H1 (cell line): ENCODE results near the gene LHFPL6. TPM values are rescaled to one million over a fixed set of nuclear protein-coding genes. Genes with fewer than 3 reads are reported as not detected.

Experiments used
- CTCF ChIA-PET: fragments of 300-600 bp; sonication (Branson Sonifier 250); formaldehyde crosslinking; loops from one replicate; lab custom pipeline; 2021; ENCODE audit not compliant: partially characterized antibody; lab: Charles Lee
- POLR2A ChIA-PET: fragments of 300-600 bp; sonication (Branson Sonifier 250); formaldehyde crosslinking; loops from one replicate; lab custom pipeline; 2021; ENCODE audit warnings: inconsistent platforms; ENCODE audit not compliant: partially characterized antibody; lab: Charles Lee
- DNase-seq, 2 experiments: peaks; one replicate each; pipeline versions ENCODE4 v3.0.0 to v3.0.0-alpha.2; 2010 to 2022; ENCODE audit warnings: low spot score in 2 of 2, low read depth in 1 of 2, mixed read lengths in 1 of 2
- FAIRE-seq: peaks from 2 replicates; lab custom pipeline; 2011; peaks lifted over from hg19 to GRCh38; lab: Jason Lieb, UNC
- H2AFZ ChIP-seq: 2 replicates; pipeline ENCODE4 v1.8.1; 2012; ENCODE audit warnings: low read length, inconsistent platforms
- H2AK5ac ChIP-seq: 2 replicates; pipeline ENCODE4 v1.6.1; 2013; ENCODE audit warnings: low read depth, low read length
- H2BK120ac ChIP-seq: replicated peaks from 2 replicates; pipeline ENCODE3; 2013; ENCODE audit warnings: low read depth, low read length, inconsistent platforms
- H2BK12ac ChIP-seq: 2 replicates; pipeline ENCODE4 v1.6.1; 2013; ENCODE audit warnings: low read depth, low read length
- H2BK15ac ChIP-seq: 2 replicates; pipeline ENCODE4 v1.6.1; 2013; ENCODE audit warnings: low read length
- H2BK20ac ChIP-seq: 2 replicates; pipeline ENCODE4 v1.6.1; 2013; ENCODE audit warnings: low read length
- H2BK5ac ChIP-seq: 2 replicates; pipeline ENCODE4 v1.6.1; 2013; ENCODE audit warnings: low read depth, low read length
- H3K14ac ChIP-seq: 2 replicates; pipeline ENCODE4 v1.6.1; 2013; ENCODE audit warnings: inconsistent platforms; ENCODE audit not compliant: insufficient read length
- H3K18ac ChIP-seq: 2 replicates; pipeline ENCODE4 v1.6.1; 2013; ENCODE audit warnings: low read length; ENCODE audit errors: extremely low read depth
- H3K23ac ChIP-seq: 2 replicates; pipeline ENCODE4 v1.6.1; 2013; ENCODE audit warnings: inconsistent platforms; ENCODE audit not compliant: insufficient read length
- H3K23me2 ChIP-seq: 2 replicates; pipeline ENCODE4 v1.6.1; 2013; ENCODE audit warnings: low read depth, low read length
- H3K27ac ChIP-seq: 2 replicates; pipeline ENCODE4 v1.6.1; 2011; ENCODE audit warnings: low read depth, low read length, inconsistent platforms
- H3K27me3 ChIP-seq, 4 experiments: replicated peaks in 1 of 4; 1 replicate in 1 of 4; 2 replicates in 3 of 4; pipeline versions ENCODE4 v1.6.1 to v1.8.1; 2011 to 2013; ENCODE audit warnings: low read length in 3 of 4, mild to moderate bottlenecking in 3 of 4, inconsistent platforms in 2 of 4, mixed read lengths in 2 of 4, moderate library complexity in 1 of 4; ENCODE audit not compliant: control insufficient read depth in 3 of 4, insufficient read depth in 3 of 4; ENCODE audit errors: extremely low read depth in 1 of 4
- H3K36me3 ChIP-seq, 4 experiments: 2 replicates each; pipeline versions ENCODE4 v1.6.1 to v1.8.1; 2011 to 2013; ENCODE audit warnings: mild to moderate bottlenecking in 4 of 4, low read length in 3 of 4, moderate library complexity in 2 of 4, control low read depth in 1 of 4, inconsistent platforms in 1 of 4; ENCODE audit not compliant: insufficient read depth in 4 of 4, control insufficient read depth in 2 of 4
- H3K4ac ChIP-seq: replicated peaks from 2 replicates; pipeline ENCODE3; 2013; ENCODE audit warnings: low read length, low read depth, mixed read lengths, inconsistent platforms; ENCODE audit not compliant: insufficient read length
- H3K4me1 ChIP-seq, 4 experiments: replicated peaks in 1 of 4; 1 replicate in 1 of 4; 2 replicates in 3 of 4; pipeline versions ENCODE4 v1.6.1 to v1.8.1; 2011 to 2013; ENCODE audit warnings: low read length in 3 of 4, inconsistent platforms in 2 of 4, mixed read lengths in 1 of 4; ENCODE audit not compliant: insufficient read depth in 4 of 4, control insufficient read depth in 3 of 4
- H3K4me2 ChIP-seq, 2 experiments: 2 replicates each; pipeline versions ENCODE4 v1.6.1 to v1.8.1; 2011 to 2013; ENCODE audit warnings: low read depth in 2 of 2, low read length in 2 of 2, control low read depth in 1 of 2, inconsistent platforms in 1 of 2, mild to moderate bottlenecking in 1 of 2; ENCODE audit not compliant: insufficient read depth in 1 of 2
- H3K4me3 ChIP-seq, 4 experiments: fragments of 200-600, 300-600 bp in 1 of 4; sonication (generic), shearing (Covaris generic), sonication (Bioruptor Twin) in 1 of 4; 2 replicates each; pipeline versions ENCODE4 v1.5.1 to v1.8.1; 2011 to 2016; ENCODE audit warnings: low read length in 4 of 4, low read depth in 3 of 4, control low read depth in 2 of 4, inconsistent platforms in 2 of 4, mild to moderate bottlenecking in 2 of 4, mixed read lengths in 1 of 4, moderate library complexity in 1 of 4; ENCODE audit not compliant: insufficient read depth in 2 of 4; ENCODE audit errors: extremely low read depth in 1 of 4
- H3K56ac ChIP-seq: replicated peaks from 2 replicates; pipeline ENCODE3; 2013; ENCODE audit warnings: low read depth, mild to moderate bottlenecking, mixed read lengths, low read length, inconsistent platforms; ENCODE audit not compliant: insufficient read length
- H3K79me1 ChIP-seq: 2 replicates; pipeline ENCODE4 v1.6.1; 2013; ENCODE audit warnings: low read depth, low read length, control low read depth
- H3K79me2 ChIP-seq, 2 experiments: 2 replicates each; pipeline versions ENCODE4 v1.6.1 to v1.8.1; 2012 to 2013; ENCODE audit warnings: low read length in 2 of 2, mild to moderate bottlenecking in 2 of 2, inconsistent platforms in 1 of 2; ENCODE audit not compliant: insufficient read depth in 2 of 2, control insufficient read depth in 1 of 2
- H3K9ac ChIP-seq, 4 experiments: replicated peaks in 1 of 4; 1 replicate in 1 of 4; 2 replicates in 3 of 4; pipeline versions ENCODE4 v1.6.1 to v1.8.1; 2011 to 2013; ENCODE audit warnings: low read depth in 3 of 4, low read length in 3 of 4, control low read depth in 2 of 4, mild to moderate bottlenecking in 2 of 4, moderate library complexity in 2 of 4, inconsistent platforms in 1 of 4; ENCODE audit errors: extremely low read depth in 1 of 4
- H3K9me3 ChIP-seq, 2 experiments: 2 replicates each; pipeline versions ENCODE4 v1.6.1 to v1.8.1; 2012 to 2013; ENCODE audit warnings: mild to moderate bottlenecking in 2 of 2, moderate library complexity in 2 of 2, control low read depth in 1 of 2, inconsistent platforms in 1 of 2, low read depth in 1 of 2, low read length in 1 of 2, mixed read lengths in 1 of 2; ENCODE audit not compliant: insufficient read depth in 2 of 2
- H4K20me1 ChIP-seq, 2 experiments: replicated peaks in 1 of 2; 2 replicates each; pipeline versions ENCODE3 to v1.8.1; 2011 to 2013; ENCODE audit warnings: inconsistent platforms in 2 of 2, low read length in 2 of 2, mild to moderate bottlenecking in 1 of 2; ENCODE audit not compliant: insufficient read depth in 2 of 2, control insufficient read depth in 1 of 2
- H4K5ac ChIP-seq: 2 replicates; pipeline ENCODE4 v1.6.1; 2013; ENCODE audit warnings: low read length, low read depth, mixed read lengths, inconsistent platforms; ENCODE audit not compliant: insufficient read length
- H4K8ac ChIP-seq: 2 replicates; pipeline ENCODE4 v1.8.0; 2013; ENCODE audit warnings: mild to moderate bottlenecking, moderate library complexity, low read length, inconsistent platforms; ENCODE audit not compliant: insufficient read depth; ENCODE audit errors: extremely low read depth
- H4K91ac ChIP-seq: replicated peaks from 2 replicates; pipeline ENCODE3; 2013; ENCODE audit warnings: low read length, mixed read lengths, inconsistent platforms; ENCODE audit not compliant: insufficient read length
- BRCA1 ChIP-seq: IDR thresholded peaks from 2 replicates; pipeline ENCODE4 v1.6.1; 2012; ENCODE audit warnings: low read depth, low read length, improper control_type of control experiment
- CBX8 ChIP-seq: fragments of 300-800, 300-1000 bp; sonication (generic); IDR thresholded peaks from 2 replicates; pipeline ENCODE4 v1.7.1; 2016; ENCODE audit warnings: low read depth, low read length, borderline replicate concordance
- CEBPB ChIP-seq: IDR thresholded peaks from 2 replicates; pipeline ENCODE4 v1.6.1; 2012; ENCODE audit warnings: low read depth, low read length
- KDM1A ChIP-seq: fragments of 200-600, 300-600 bp; sonication (generic); IDR thresholded peaks from 2 replicates; pipeline ENCODE4 v1.7.1; 2016; ENCODE audit warnings: mild to moderate bottlenecking, low read length, borderline replicate concordance
- NRF1 ChIP-seq: IDR thresholded peaks from 2 replicates; pipeline ENCODE4 v1.6.1; 2011; ENCODE audit warnings: mild to moderate bottlenecking, low read depth, low read length, improper control_type of control experiment
- RNF2 ChIP-seq: fragments of 200-900, 300-1000 bp; sonication (generic); IDR thresholded peaks from 2 replicates; pipeline ENCODE4 v1.7.1; 2016; ENCODE audit warnings: borderline replicate concordance, low read depth, mild to moderate bottlenecking, antibody characterized with exemption, low read length; ENCODE audit not compliant: poor library complexity, severe bottlenecking; ENCODE audit errors: missing control alignments
- RXRA ChIP-seq: IDR thresholded peaks from 2 replicates; pipeline ENCODE4 v1.6.1; 2011; ENCODE audit warnings: low read depth, mild to moderate bottlenecking, low read length, moderate library complexity; ENCODE audit not compliant: insufficient read depth
- SIRT6 ChIP-seq: IDR thresholded peaks from one replicate; pipeline ENCODE4 v1.7.1; 2012; ENCODE audit warnings: low read length, inconsistent platforms
- SIX5 ChIP-seq: IDR thresholded peaks from 2 replicates; pipeline ENCODE4 v1.6.1; 2011; ENCODE audit warnings: mild to moderate bottlenecking, low read depth, low read length
- SP4 ChIP-seq: IDR thresholded peaks from 2 replicates; pipeline ENCODE4 v1.6.1; 2012; ENCODE audit warnings: low read length, inconsistent platforms
- SRF ChIP-seq: IDR thresholded peaks from 2 replicates; pipeline ENCODE4 v1.6.1; 2011; ENCODE audit warnings: mild to moderate bottlenecking, low read depth, low read length, moderate library complexity
- TAF7 ChIP-seq: optimal IDR thresholded peaks from 2 replicates; pipeline ENCODE3; 2011; ENCODE audit warnings: low read depth, mild to moderate bottlenecking, inconsistent platforms, low read length, moderate library complexity, borderline replicate concordance
- TEAD4 ChIP-seq: IDR thresholded peaks from 2 replicates; pipeline ENCODE4 v1.6.1; 2012; ENCODE audit warnings: low read depth, low read length, inconsistent platforms, mixed read lengths
- ZNF274 ChIP-seq: IDR thresholded peaks from 2 replicates; pipeline ENCODE4 v1.7.0; 2012; ENCODE audit warnings: low read length, borderline replicate concordance; ENCODE audit errors: extremely low read depth
- WGBS, 2 experiments: shearing (Covaris generic) in 1 of 2; methylation state at CpG; one replicate each; pipeline versions ENCODE4 v1.1.6 to v1.1.7; 2013 to 2015; ENCODE audit warnings: low lambda C conversion rate in 2 of 2, mixed read lengths in 2 of 2, inconsistent platforms in 1 of 2, low coverage in 1 of 2, missing lambda C conversion rate in 1 of 2; ENCODE audit not compliant: insufficient replicate concordance in 2 of 2, insufficient coverage in 1 of 2, insufficient read length in 1 of 2; ENCODE audit errors: extremely low coverage in 1 of 2, missing lambda C conversion rate in 1 of 2; 5-methylcytosine and 5-hydroxymethylcytosine counted together
- polyA plus RNA-seq, 7 experiments: library from polyadenylated mRNA; depleted of rRNA in 3 of 7; stranded (reverse) in 5 of 7; unstranded in 2 of 7; fragments of >200 nt in 5 of 7; fragments of 200-250 nt in 2 of 7; gene quantifications; 1 replicate in 5 of 7; 2 replicates in 1 of 7; 4 replicates in 1 of 7; pipeline versions ENCODE4 v1.2.1 to v1.2.3, GENCODE V29; 2011 to 2013; ENCODE audit warnings: missing spikeins in 2 of 7, mixed read lengths in 2 of 7
- total RNA-seq: library from RNA; stranded (reverse); fragmentation: NEBNext Ultra II Directional; extraction: Animal tissue kit (Norgen Biotek cat#: 25700); gene quantifications from 2 replicates; pipeline ENCODE4 v1.2.1, GENCODE V29; 2021
- TF ChIP-seq, protein P1 (sequence below): IDR thresholded peaks from 2 replicates; pipeline ENCODE4 v1.6.1; 2011; ENCODE audit warnings: low read depth, mild to moderate bottlenecking, low read length; ENCODE audit not compliant: insufficient read depth

Gene LHFPL6
- total and polyA plus RNA-seq, 2 of the 8 experiments (the other 6 are each of a cell fraction or from before 2014, with no cell fraction given): 7.6 to 17.0 TPM

- CTCF ChIA-PET: interaction anchor here (1.0 to 1.2 kb wide), 3 partner anchors 94 to 108 kb away, joined by 3 to 5 read pairs (median 3); no protein-coding TSS in a partner anchor
- H2BK12ac ChIP-seq: 0 out of 2 replicates have a peak overlapping the region, but pooled peaks have one; percentile 53
- TF ChIP-seq SP4 (no peak), TEAD4 (no peak), BRCA1 (no peak), SRF (no peak), KDM1A (no peak), SIRT6 (no peak), SIX5 (no peak), CEBPB (no peak), RNF2 (no peak), ZNF274 (no peak), RXRA (no peak), NRF1 (no peak), TAF7 (no peak), CBX8 (no peak)
- TF ChIP-seq, protein P1, sequence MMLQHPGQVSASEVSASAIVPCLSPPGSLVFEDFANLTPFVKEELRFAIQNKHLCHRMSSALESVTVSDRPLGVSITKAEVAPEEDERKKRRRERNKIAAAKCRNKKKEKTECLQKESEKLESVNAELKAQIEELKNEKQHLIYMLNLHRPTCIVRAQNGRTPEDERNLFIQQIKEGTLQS: no peak
These were observed 80.7 kb downstream of the LHFPL6 start for GRCh38 chr13:39522329-39522728.

More at GRCh38 chr13:39522329-39522728, 80.7 kb downstream of the LHFPL6 start:
- FAIRE-seq (no peak), DNase-seq (no peak)
- H3K56ac ChIP-seq: no peak overlapping the region
- no peaks in the 10 kb centered on the region for H3K9me3 ChIP-seq
- H3K18ac ChIP-seq: no peak overlapping the region
- H3K9ac ChIP-seq: no peak overlapping the region
- no peaks in the 10 kb centered on the region for H4K20me1 ChIP-seq
- POLR2A ChIA-PET: no interaction called here
- no peak overlapping the region for H4K91ac ChIP-seq
- 100% methylated on average over 4 of the region's 4 CpGs; no CpG with 5 or more reads in 1 of the 2 experiments for WGBS, 2 experiments
- H3K14ac ChIP-seq: no peak overlapping the region
- no peak overlapping the region for H4K8ac ChIP-seq
- no peak overlapping the region; the same call in 1 of the 2 replicates for H2AFZ ChIP-seq
- H2BK120ac ChIP-seq: no peak overlapping the region
- no peak overlapping the region for H3K23ac ChIP-seq
- H3K4me1 ChIP-seq: no peaks in the 10 kb centered on the region
- H3K23me2 ChIP-seq: no peaks in the 10 kb centered on the region
- H2BK5ac ChIP-seq: no peak overlapping the region
- H3K36me3 ChIP-seq: no peaks in the 10 kb centered on the region; a peak in 1 of 8 replicates
- H3K79me1 ChIP-seq: no peaks in the 10 kb centered on the region
- H3K4ac ChIP-seq: no peak overlapping the region
- no peak overlapping the region; the same call in 1 of the 2 replicates for H2BK15ac ChIP-seq
- no peak overlapping the region for H3K4me2 ChIP-seq
- H2BK20ac ChIP-seq: no peak overlapping the region
- H3K79me2 ChIP-seq: no peaks in the 10 kb centered on the region
- no peak overlapping the region for H3K4me3 ChIP-seq
- no peak overlapping the region for H2AK5ac ChIP-seq
- no peak overlapping the region for H3K27ac ChIP-seq
- H3K27me3 ChIP-seq: no peaks in the 10 kb centered on the region
- no peak overlapping the region for H4K5ac ChIP-seq
